Esophagus squamous epithelium (tissue), 5 donors: ENCODE measurements around the gene TACSTD2. TPM values are rescaled to one million over a fixed set of nuclear protein-coding genes. Genes with fewer than 3 reads are reported as not detected.
"Not testable (repeated sequence)": the region's sequence is repeated elsewhere in the genome, so short reads cannot be mapped to it uniquely, and the experiment has no call there.

Experiments
- DNase-seq: peaks from one replicate; lab custom pipeline; 2025; lab: John Stamatoyannopoulos, UW
- H3K27ac ChIP-seq, 4 donors: fragments of 200-600 bp; sonication (generic); one replicate each; pipeline ENCODE4 v1.5.1; 2016 to 2019; ENCODE audit warnings: mild to moderate bottlenecking in 1 of 4
- H3K27me3 ChIP-seq, 4 donors: fragments of 200-600 bp; sonication (generic); 1 replicate in 3 of 4; 2 replicates in 1 of 4; pipeline versions ENCODE4 v1.5.1 to v1.6.0; 2017 to 2021; ENCODE audit warnings: antibody characterized with exemption in 1 of 4
- H3K36me3 ChIP-seq, 3 donors: fragments of 200-600 bp; sonication (generic); one replicate each; pipeline ENCODE4 v1.5.1; 2016 to 2019
- H3K4me1 ChIP-seq, 3 donors: fragments of 200-600 bp; sonication (generic); one replicate each; pipeline ENCODE4 v1.5.1; 2017 to 2019
- H3K4me3 ChIP-seq, 4 donors: fragments of 200-600 bp; sonication (generic); 1 replicate in 3 of 4; 2 replicates in 1 of 4; pipeline ENCODE4 v1.5.1; 2016 to 2019; ENCODE audit warnings: mild to moderate bottlenecking in 2 of 4, moderate library complexity in 1 of 4
- H3K9me3 ChIP-seq, 3 donors: fragments of 200-600 bp; sonication (generic); one replicate each; pipeline ENCODE4 v1.5.1; 2016 to 2019
- POLR2A ChIP-seq, 4 donors: fragments of 450-650 bp; IDR thresholded peaks; one replicate each; pipeline ENCODE4 v1.6.1; 2017; ENCODE audit warnings: antibody characterized with exemption in 4 of 4, mild to moderate bottlenecking in 4 of 4, moderate library complexity in 3 of 4
- WGBS, 2 donors: methylation state at CpG; one replicate each; pipeline ENCODE4 v1.1.5; 2018; 5-methylcytosine and 5-hydroxymethylcytosine counted together
- intact Hi-C: fragments of 100-400 bp; cut with DNase I; formaldehyde crosslinking; loops from one replicate; pipeline ENCODE4 v1.15.0; 2022
- total RNA-seq, 4 donors: library from RNA; depleted of rRNA; stranded (reverse); fragments of >200 nt; gene quantifications; one replicate each; pipeline ENCODE4 v1.1.0, GENCODE V29; 2016
- TF ChIP-seq, protein P1 (sequence below), 6 experiments: fragments of 450-650 bp in 4 of 6; fragments of 200-600 bp in 2 of 6; sonication (generic) in 2 of 6; IDR thresholded peaks; one replicate each; pipeline ENCODE4 v1.5.1; 2016 to 2019; ENCODE audit warnings: antibody characterized with exemption in 6 of 6, mild to moderate bottlenecking in 4 of 6, moderate library complexity in 4 of 6
- donor health status: DM: yes; HTN: yes; CAD: no.

Gene TACSTD2
- total RNA-seq, 4 donors from 2014 or later, result 565 to 1,522 (median 625) TPM

DNA sequence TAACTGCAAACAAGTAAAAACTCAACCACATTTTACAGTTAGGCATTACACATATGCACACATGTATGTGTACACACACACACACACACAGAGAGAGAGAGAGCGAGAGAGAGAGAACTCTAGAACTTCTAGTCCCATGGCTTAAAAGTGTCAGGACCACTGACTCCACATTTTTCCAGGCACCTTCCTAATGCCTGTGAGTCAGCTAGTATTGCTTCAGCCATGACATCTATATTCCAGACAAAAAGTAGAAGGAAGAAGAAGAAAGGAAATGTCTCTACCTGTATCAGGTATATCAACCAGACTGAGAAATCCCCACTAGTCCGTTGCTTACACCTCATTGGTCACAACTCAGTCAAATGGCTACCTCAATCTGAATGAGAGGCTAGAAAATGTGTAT lies 31.9 kb upstream of the TACSTD2 start:
- no peaks in the 10 kb centered on the region for H3K36me3 ChIP-seq
- no peak overlapping the region for H3K27ac ChIP-seq
- no peak overlapping the region for H3K4me3 ChIP-seq
- H3K27me3 ChIP-seq, result no peaks in the 10 kb centered on the region
- H3K9me3 ChIP-seq, result peaks cover 0 to 19% (median 6%) of the 10 kb centered on the region in 3 donors
- WGBS, 2 donors, result 46 to 68% methylated on average over 2 of the region's 2 CpGs
- DNase-seq, result no peak
- intact Hi-C loops, result no loop called here
- H3K4me1 ChIP-seq, result no peaks in the 10 kb centered on the region
- no peak for TF ChIP-seq POLR2A (IDR thresholded peaks at IDR 0.05)
- TF ChIP-seq, protein P1, sequence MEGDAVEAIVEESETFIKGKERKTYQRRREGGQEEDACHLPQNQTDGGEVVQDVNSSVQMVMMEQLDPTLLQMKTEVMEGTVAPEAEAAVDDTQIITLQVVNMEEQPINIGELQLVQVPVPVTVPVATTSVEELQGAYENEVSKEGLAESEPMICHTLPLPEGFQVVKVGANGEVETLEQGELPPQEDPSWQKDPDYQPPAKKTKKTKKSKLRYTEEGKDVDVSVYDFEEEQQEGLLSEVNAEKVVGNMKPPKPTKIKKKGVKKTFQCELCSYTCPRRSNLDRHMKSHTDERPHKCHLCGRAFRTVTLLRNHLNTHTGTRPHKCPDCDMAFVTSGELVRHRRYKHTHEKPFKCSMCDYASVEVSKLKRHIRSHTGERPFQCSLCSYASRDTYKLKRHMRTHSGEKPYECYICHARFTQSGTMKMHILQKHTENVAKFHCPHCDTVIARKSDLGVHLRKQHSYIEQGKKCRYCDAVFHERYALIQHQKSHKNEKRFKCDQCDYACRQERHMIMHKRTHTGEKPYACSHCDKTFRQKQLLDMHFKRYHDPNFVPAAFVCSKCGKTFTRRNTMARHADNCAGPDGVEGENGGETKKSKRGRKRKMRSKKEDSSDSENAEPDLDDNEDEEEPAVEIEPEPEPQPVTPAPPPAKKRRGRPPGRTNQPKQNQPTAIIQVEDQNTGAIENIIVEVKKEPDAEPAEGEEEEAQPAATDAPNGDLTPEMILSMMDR (IDR thresholded peaks at IDR 0.05), result no peak

DNA sequence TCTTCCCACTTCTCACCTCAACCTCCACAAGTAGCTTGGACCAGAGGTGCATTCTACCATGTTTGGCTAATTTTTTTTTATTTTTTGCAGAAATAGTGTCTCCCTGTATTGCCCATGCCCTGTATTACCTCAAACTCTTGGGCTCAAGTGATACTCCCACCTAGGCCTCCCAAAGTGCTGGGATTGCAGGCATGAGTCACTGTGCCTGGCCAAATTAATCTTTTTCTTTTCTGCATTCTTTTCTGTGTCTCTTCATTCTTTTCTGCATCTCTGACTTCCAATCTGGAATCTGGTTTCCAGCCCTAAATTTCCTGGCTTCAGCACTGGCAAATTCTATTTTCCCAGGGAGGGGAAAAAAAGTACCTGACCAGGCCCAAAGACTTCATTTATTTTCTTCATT lies 31.2 kb upstream of the TACSTD2 start:
- Histone ChIP-seq H3K27me3 (no peaks in the 10 kb centered on the region), H3K4me1 (no peaks in the 10 kb centered on the region), H3K4me3 (no peak overlapping the region), H3K36me3 (no peaks in the 10 kb centered on the region), H3K9me3 (peaks cover 0 to 24% (median 6%) of the 10 kb centered on the region in 3 donors), H3K27ac (no peak overlapping the region)
- intact Hi-C loops, result no loop called here
- no peak for DNase-seq
- no peak for TF ChIP-seq POLR2A (IDR thresholded peaks at IDR 0.05)
- TF ChIP-seq, protein P1 (IDR thresholded peaks at IDR 0.05), result no peak

DNA sequence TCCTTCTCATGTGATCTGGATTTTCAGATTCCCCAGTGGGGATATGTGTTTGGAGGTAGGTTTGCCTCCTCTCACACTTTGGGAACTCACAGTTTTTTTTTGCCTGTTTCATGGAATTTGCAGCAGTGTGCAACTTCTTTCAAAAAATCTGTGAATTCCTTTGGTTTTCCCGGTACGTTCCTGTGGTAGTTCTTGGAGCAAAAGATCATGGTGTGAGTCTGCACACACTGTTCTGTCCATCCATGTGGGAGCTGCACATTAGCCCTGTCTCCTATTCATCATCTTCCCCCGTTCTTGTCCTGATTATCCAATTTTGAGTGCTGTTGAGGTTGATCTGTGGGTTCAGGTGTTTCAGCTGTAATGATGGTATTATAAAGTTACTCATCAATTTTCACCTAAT lies 30.3 kb upstream of the TACSTD2 start:
- intact Hi-C loops, result no loop called here
- Histone ChIP-seq H3K4me1 (no peaks in the 10 kb centered on the region), H3K4me3 (no peak overlapping the region), H3K27ac (no peak overlapping the region), H3K36me3 (no peaks in the 10 kb centered on the region), H3K27me3 (no peaks in the 10 kb centered on the region), H3K9me3 (peaks cover 0 to 21% (median 3%) of the 10 kb centered on the region in 3 donors)
- WGBS, 2 donors, result 90 to 94% methylated on average over 3 of the region's 3 CpGs
- DNase-seq, result no peak
- TF ChIP-seq, protein P1 (IDR thresholded peaks at IDR 0.05), result no peak
- TF ChIP-seq POLR2A (IDR thresholded peaks at IDR 0.05), result no peak

DNA sequence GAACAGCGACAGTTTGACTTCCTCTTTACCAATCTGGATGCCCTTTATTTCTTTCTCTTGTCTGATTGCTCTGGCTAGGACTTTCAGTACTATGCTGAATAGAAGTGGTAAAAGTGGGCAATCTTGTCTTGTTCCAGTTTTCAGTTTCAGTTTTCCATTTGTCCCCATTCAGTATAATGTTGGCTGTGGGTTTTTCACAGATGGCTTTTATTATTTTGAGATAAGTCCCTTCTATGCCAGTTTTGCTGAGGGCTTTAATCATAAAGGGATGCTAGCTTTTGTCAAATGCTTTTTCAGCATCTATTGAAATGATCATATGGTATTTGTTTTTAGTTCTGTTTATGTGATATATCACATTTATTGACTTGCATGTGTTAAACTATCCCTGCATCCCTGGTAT lies 24.9 kb upstream of the TACSTD2 start:
- H3K27ac ChIP-seq, H3K4me3 ChIP-seq, H3K4me1 ChIP-seq, DNase-seq, H3K27me3 ChIP-seq, H3K36me3 ChIP-seq, intact Hi-C loops: not testable (repeated sequence)
- WGBS, 2 donors, result 90 to 92% methylated on average over 1 of the region's 1 CpG
- H3K9me3 ChIP-seq, result peaks cover 0 to 12% (median 0%) of the 10 kb centered on the region in 3 donors

DNA sequence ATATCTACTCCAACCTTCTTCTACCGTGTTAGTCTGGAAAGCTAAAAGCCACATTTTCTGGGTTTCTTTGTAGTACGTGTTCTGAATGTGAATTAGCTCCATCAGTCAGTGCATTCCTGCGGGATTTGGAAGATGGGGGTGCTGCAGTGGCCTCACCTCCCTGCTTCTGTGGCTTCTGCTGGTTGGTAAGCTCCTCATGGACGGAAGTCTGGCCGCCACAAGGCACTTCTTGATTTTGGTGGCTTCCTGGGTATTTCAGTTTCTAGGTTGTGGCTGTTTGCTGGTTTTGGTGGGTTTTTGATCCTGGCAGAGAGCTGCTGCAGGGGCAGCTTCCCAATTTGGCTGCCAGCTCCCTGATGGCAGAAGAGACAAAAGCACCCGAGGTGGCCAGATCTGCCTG lies 20.9 kb upstream of the TACSTD2 start:
- H3K4me1 ChIP-seq, result peaks cover 1 to 17% (median 4%) of the 10 kb centered on the region in 3 donors
- no peaks in the 10 kb centered on the region for H3K9me3 ChIP-seq
- no peak overlapping the region for H3K4me3 ChIP-seq
- H3K27me3 ChIP-seq, result no peaks in the 10 kb centered on the region
- H3K36me3 ChIP-seq, result no peaks in the 10 kb centered on the region
- intact Hi-C loops, result no loop called here
- no peak for TF ChIP-seq POLR2A (IDR thresholded peaks at IDR 0.05)
- TF ChIP-seq, protein P1 (IDR thresholded peaks at IDR 0.05), result no peak
- no peak overlapping the region for H3K27ac ChIP-seq
- WGBS, 2 donors, result 62 to 74% methylated on average over 6 of the region's 6 CpGs
- DNase-seq, result no peak

DNA sequence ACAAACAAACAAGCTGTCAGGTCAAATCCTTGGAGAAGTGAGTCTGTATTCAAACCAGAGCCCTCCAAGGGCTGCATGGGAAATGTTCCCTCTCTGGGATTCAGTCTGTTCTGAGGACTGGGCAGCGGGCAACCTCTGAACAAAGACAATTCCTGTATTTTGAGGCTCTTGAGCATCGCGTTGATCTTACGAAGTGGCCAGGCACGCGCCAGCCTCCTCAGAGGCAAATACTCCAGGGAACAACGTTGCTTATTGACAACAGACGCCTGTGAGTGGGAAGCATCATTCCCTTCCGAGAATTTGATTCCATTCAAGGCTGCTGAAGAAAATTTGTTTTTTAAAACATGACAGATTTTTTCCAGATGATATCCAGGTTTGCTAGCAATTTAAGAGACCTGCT lies 20.0 kb upstream of the TACSTD2 start:
- TF ChIP-seq POLR2A (IDR thresholded peaks at IDR 0.05), result no peak
- TF ChIP-seq, protein P1 (IDR thresholded peaks at IDR 0.05), result no peak
- H3K9me3 ChIP-seq, result no peaks in the 10 kb centered on the region
- H3K36me3 ChIP-seq, result no peaks in the 10 kb centered on the region
- peaks cover 10 to 26% (median 12%) of the 10 kb centered on the region in 3 donors for H3K4me1 ChIP-seq
- intact Hi-C loops, result no loop called here
- H3K27me3 ChIP-seq, result no peaks in the 10 kb centered on the region
- no peak overlapping the region for H3K4me3 ChIP-seq
- WGBS, 2 donors, result 49 to 83% methylated on average over 6 to 9 of the region's 9 CpGs
- peak overlapping the region in 3 of 4 donors; percentile 6 to 39 (median 38) for H3K27ac ChIP-seq
- no peak for DNase-seq
